ENCODE results near the gene DCAF7.
A peak's percentile ranks its signal among the peaks of the same experiment; 100 is the strongest.

Gene DCAF7

DNA sequence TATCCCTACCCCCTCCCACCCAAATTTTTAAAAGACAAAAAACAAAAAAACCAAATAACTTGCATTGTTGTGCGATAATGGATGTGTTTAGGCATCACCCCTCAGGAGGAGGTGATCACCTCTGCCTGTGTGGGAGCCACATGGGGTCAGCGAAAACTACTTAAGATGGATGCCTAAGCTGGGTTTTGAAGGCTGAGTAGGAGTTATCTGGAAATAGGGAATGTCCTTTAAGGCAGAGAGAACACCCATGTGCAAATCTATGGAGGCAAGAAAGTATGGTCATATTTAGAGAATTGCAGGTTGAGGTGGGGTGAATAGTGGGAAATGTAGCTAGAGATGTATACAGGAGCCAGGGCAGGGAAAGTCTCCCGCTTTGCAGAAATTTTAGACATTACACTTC, 44.9 kb downstream of the DCAF7 start:
- no peak for DNase-seq

DNA sequence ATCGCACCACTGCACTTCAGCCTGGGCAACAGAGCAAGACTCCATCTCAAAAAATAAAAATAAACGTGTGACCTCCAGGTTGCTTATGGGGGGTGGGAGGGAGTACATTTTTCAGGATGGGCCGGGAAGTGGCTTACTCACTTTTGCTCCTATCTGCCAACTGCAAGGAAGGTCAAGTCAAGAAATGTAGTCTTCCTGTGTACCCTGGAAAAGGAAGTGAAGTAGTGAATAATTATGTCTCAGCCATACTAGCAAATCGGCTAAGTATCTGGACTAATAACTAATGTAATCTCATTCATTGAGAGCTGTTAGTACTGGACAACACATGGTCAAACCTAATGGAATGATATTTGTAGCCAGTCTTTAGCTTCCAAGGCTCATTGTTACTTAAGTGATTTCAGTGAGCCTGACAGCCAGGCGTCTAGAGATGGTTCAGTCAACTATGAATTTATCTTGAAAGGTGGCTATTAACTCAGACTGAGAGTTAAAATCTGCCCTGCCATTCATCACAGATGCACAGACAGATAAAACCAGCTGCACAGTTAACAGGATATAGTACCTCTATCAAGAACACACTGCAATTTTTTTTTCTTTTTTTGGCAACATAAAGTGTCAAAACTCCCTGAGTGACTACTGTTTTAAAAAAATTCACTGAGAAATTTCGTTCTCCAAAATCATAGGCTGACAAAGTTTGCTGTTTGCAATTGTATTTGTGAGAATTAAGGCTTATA, 46.7 kb downstream of the DCAF7 start:
- DNase-seq = no peak

- no peak for DNase-seq
Observed at GRCh38 chr17:63598281-63598680, 48.0 kb downstream of the DCAF7 start.

DNA sequence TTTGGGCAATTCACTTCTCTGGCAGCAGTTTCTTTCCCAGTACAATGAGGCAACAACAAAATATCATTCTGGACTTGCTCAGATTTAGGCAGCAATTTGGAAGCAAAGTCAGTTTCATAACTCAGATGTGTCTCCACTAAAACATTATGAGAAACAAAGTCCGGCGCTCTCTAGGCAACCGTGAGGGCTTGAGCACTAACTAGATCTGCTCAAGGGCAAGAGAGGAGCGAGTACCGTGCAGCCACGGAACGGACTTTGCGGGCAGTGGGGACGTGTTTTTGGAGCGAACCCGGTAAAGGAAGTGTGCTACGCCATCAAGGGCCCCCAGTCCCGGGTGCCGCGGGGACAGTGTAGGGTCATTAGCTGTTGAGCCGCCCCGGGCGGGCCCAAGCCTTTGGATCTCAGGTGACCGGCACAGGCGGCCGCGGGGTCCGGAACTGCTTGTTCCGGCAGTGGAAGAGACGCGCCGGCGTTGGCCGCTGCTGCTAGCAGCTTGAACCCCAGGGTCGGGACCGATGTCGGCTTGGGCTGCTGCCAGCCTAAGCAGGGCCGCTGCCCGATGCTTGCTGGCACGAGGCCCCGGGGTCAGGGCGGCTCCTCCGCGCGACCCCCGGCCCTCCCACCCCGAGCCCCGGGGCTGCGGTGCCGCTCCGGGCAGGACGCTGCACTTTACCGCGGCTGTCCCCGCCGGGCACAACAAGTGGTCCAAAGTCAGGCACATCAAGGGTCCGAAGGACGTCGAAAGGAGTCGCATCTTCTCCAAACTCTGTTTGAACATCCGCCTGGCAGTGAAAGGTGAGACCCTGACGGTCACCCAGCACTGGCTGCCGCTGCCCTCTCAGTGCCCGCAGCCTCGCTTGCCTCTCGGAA, 50.5 kb downstream of the DCAF7 start, which contains the start of gene TACO1:
TACO1 (plus strand) TSS at position 327 of the 870 bp plus-strand sequence; CDS start at position 516, 189 bp downstream.
- peak; percentile 15 for DNase-seq

DNA sequence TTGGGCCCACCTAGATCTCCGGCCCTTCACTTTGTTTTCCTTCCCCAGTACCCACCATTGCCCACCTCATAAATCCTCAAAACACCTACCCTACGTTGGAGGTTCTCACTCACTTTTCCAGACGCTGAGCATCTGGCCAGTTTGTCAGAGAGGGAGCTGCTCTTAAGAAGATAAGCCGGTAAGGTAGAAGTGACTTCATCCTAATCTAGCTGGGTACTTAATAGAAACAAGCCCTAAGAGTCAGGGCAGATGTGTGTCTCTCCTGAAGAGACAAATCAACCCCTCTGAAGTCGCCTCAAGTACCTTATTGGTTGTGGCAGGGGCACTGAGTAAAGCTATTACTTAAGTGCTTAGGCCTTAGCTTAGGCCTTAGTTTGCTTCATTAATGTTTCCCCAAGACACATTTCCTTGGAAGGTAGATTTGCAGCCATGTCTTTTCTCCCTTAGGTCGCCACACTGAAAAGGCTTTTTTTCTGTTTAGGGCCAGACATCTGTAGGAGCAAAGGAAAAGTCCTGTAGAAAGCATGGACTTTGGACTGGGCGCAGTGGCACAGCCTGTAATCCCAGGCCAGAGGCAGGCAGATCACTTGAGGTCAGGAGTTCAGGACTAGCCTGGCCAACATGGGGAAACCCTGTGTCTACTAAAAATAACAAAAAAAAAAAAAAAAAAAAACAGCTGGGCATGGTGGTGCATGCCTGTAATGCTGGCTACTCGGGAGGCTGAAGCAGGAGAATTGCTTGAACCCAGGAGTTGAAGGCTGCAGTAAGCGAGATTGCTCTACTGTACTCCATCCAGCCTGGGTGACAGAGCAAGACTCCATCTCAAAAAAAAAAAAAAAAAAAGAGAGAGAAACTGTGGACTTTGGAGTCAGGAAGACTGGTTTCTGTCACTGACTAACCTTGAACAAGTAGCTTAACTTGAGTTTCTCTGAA, 51.4 kb downstream of the DCAF7 start:
- DNase-seq = no peak

GRCh38 chr17:63609816-63610573, 59.7 kb downstream of the DCAF7 start:
- DNase-seq = no peak

DNA sequence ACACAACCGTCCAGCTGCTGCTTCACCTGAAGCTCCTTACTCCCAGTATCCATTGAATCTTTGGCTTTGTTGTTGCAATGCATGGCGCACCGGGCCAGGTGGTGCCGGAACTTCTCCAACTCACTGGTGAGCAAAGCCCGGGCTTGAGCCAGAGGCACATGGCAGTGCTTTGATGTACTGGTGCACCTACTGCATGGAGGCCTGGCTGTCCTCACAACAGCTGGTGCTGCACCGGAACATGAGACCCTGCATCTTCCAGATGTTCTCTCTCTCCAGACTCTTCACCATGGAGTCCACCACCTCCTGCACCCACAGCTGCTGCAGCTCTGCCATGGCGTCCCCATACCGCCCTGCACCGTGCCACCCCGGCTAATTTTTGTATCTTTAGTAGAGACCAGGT, 60.6 kb downstream of the DCAF7 start:
- DNase-seq = no peak

DNA sequence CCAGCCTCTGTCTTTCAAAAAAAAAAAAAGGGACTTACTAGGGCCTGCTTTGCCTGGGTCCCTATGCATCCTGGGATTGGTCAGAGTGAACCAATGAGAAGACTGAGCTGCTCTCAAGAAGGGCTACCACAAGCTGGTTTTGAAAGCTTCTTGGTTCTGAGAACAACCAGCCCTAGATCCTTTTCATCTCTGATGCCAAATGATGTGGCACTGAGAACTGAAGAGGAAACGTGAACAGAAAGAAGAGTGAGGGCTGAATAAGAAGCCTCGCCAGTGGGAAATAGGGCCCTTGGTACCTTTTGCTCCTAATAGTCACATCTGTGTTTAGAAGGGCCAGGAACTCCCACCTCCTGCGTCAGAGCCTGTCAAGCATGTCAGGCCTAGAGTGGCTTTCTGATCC, 61.1 kb downstream of the DCAF7 start:
- no peak for DNase-seq

DNA sequence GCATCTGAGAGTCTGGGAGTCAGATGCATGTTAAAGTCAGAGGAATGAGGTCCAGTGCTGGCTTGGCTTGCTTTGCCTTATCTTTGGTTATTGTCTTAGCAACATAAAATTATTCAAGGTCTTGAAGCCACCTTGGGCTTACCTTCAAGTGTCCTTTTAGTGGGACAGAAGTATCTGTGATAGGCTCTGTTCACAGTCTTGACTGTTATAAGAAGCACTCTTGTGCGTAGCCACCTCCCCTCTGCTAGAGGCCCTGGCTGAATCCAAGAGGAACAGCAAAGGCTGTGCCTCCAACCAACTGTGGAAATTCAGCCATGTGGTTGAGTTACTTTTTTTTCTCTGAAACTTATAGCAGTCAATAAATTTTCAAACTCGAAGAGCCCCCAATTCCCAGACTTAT, 63.4 kb downstream of the DCAF7 start:
- DNase-seq = no peak

- DNase-seq = no peak
Observed at GRCh38 chr17:63621229-63621683, 71.0 kb downstream of the DCAF7 start.

GRCh38 chr17:63621684-63622573, 71.7 kb downstream of the DCAF7 start, which contains the start of gene MAP3K3:
Gene MAP3K3, plus strand, starts transcription at chr17:63622417. Its CDS starts 343 bp downstream, at chr17:63622760.
- DNase-seq = peak; percentile 100

DNA sequence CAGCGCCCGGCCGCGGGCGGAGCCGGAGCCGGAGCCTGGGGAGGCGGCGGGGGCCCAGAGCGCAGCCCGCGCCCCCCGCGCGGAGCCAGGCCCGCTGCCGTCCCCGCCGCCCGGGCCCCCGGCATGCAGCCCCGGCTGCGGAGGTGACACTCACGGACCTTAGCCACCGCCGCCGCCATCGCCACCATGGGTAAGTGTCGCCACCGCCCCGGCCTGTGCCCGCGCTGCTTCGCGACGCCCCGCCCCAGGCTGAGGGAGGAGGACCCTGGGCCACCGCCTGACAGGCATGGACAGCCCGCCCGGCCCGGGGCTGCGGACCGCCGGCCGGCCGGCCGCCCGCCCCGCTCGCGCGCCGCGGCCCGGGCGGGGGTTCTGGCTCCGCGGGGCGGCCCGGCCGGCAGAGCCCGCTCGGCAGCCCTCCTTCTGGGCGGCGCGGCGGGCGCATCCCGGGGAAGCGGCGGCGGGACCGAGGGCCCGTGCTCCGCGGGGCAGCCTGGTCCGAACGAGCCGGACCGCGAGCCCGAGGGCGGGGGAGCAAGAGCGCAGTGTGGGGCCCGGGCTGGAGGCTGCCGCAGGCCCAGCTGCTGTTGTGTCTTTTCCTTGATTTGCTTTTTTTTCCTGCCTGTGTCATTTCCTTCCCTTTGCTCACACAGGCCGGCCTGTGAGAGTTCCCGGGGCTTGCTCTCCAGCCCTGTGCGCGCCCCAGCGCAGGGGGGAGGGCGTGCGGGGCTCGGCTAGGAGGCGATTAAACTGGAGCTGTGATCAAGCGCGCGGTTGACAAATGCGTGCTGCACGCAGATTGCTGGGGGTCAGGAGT, 72.5 kb downstream of the DCAF7 start:
- DNase-seq = no peak

- no peak for DNase-seq
Observed at GRCh38 chr17:63623786-63624530, 73.7 kb downstream of the DCAF7 start.

GRCh38 chr17:63624531-63624880, 74.2 kb downstream of the DCAF7 start:
- no peak for DNase-seq

DNA sequence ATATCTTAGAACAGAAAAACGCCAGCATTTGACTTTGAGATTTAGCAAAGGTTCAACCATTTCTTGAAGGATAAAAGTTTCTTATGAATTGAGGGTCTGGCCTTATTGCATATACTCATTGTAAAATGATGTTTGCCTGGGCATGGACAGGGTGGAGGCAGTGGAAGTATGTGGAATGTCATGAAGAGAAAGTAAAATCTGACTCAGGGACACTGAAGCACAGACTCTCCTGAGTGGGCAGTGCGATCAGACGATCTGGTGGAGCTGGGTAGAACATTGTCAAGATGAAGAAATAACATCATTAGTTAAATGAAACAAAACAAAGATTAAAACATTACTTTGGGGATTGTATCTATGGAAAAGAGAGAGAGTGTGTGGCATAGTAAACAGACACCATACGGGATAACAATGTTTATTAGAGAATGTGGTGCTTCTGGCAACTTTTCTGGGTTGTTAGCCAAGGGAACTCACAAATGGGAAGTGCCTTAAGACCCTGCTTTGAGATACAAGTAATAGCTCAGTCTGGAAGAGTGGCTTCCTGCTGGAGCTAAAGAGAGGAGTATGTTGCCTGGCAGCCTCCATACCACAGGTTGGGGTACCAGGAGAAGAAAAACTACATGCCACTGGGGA, 76.4 kb downstream of the DCAF7 start:
- no peak for DNase-seq

DNA sequence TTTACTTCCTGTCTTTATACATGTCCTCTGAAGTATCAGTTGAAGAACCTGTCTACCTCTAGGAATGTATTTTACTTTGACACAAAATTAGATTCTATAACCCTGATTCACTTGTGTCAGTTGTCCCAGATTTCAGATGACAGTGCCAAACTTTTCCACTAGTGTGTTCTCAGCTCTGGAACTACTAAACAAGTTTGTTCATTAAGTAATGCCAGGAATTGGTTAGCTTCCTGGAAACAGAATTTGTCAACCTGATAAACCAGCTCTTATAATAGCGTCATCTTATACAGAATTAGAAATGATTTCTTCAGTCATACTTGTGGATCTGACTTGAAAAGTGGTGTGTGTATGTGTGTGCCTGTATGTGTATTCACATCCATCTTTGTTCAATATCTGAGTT, 79.3 kb downstream of the DCAF7 start:
- no peak for DNase-seq

GRCh38 chr17:63631062-63631461, 80.8 kb downstream of the DCAF7 start:
- DNase-seq = no peak

DNA sequence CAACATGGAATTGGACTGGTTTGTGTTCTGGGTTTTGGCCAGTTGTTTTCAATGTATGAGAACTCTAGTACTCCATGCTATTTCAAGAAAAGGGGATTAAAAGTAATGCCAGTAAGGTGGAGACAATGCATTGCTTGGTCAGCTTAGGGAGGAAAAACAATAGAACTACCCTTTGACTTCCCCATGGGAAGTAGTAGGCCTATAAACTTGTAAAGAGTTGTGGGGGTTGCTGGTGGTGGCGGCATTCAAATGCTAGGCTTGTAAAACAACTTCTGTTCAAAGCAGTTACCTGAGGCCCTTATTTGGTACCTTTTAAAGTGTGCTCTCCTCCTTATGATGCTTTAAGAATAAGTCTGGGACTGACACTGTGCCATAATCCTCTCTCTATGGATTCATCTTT, 81.3 kb downstream of the DCAF7 start:
- no peak for DNase-seq

GRCh38 chr17:63633742-63634141, 83.5 kb downstream of the DCAF7 start:
- no peak for DNase-seq
